GM18868 (cell line): ENCODE data around the gene ARMC2.

Experiments
- ATAC-seq: cut with Tn5 transposase; IDR thresholded peaks from one replicate; pipeline ENCODE4 v1.9.1; 2021; ENCODE audit warnings: mild to moderate bottlenecking, moderate library complexity; ENCODE audit not compliant: unreplicated experiment

Gene ARMC2

GRCh38 chr6:108982154-108983113 is 134.2 kb downstream of the ARMC2 start:
- ATAC-seq = no peak

- no peak for ATAC-seq
Observed at GRCh38 chr6:108983151-108983550, 134.9 kb downstream of the ARMC2 start.

DNA sequence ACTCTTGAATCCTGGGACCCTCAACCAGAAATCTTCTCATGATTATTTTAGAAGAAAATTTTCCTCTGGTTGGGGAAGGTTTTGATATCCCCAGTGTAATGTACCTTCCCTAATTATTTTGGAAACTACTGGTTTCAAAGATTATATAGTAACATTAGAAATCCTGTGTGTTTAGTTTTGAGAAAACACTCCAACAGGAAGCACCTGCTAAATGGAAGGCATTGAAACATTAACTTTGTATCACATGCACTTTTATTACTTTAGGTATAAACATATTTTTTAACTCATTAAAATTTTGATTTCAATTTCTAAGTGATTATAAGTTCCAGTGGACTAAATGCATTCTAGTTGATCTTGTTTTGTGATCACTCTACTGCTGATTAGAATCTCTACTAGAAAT is 137.1 kb downstream of the ARMC2 start:
- no peak for ATAC-seq

- ATAC-seq = no peak
Observed at GRCh38 chr6:108987156-108987555, 138.9 kb downstream of the ARMC2 start.

DNA sequence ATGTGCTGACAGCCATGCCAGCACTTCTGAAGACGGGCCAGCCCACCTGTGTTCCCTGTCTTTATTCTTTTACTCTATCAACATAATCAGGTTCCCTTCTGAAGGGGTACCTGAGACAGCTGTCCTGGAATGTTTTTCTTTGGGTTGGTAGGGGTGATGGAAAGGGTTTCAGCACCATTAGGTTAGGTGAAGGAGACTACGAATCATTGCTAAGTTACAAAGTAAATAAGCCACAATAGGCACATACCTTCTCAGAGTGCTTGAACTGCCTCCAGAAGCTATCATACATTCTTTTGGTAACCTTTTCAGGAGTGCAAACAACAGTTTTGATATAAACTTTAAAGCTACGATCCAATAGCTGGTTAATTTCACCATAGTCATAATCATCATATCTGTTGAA is 140.1 kb downstream of the ARMC2 start:
- ATAC-seq = no peak

DNA sequence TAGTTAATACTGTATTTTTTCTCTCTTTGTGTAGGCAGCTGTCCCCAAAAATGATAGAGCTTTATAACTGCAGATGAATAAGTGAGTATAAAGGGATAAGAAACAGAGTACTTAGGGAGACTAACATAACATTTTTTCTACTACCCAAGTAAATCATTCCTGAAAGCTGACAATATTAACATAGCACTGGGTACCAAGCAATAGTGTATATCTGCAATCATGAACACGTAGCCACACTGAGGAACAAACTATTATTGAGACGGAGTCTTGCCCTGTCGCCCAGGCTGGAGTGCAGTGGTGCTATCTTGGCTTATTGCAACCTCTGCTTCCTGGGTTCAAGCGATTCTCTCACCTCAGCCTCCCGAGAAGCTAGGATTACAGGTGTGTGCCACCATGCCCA is 140.5 kb downstream of the ARMC2 start:
- no peak for ATAC-seq

GRCh38 chr6:108989700-108990099 is 141.5 kb downstream of the ARMC2 start:
- ATAC-seq = no peak

GRCh38 chr6:108993876-108994275 is 145.7 kb downstream of the ARMC2 start:
- ATAC-seq = no peak

GRCh38 chr6:108995296-108995695 is 147.1 kb downstream of the ARMC2 start:
- ATAC-seq = no peak

- ATAC-seq = no peak
Observed at GRCh38 chr6:108996208-108996607, 148.0 kb downstream of the ARMC2 start.

DNA sequence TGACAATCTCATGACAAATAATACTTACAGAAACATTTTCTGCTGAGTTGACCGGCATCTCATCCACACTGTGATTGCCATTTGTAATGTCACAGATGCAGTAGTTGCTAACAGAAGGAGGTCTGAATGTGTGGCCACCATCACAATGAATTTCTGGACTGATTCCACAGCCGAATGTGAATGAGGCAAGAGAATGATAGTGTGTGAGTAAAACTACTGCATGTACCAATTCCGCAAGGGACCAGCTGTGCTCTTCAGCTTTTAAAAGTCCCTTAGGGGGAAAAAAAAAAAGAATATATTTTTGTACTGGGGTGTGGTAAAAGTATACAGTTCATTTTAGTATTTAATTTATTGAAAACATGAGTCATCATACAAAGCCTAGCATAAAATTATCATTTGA is 150.3 kb downstream of the ARMC2 start:
- ATAC-seq = no peak

DNA sequence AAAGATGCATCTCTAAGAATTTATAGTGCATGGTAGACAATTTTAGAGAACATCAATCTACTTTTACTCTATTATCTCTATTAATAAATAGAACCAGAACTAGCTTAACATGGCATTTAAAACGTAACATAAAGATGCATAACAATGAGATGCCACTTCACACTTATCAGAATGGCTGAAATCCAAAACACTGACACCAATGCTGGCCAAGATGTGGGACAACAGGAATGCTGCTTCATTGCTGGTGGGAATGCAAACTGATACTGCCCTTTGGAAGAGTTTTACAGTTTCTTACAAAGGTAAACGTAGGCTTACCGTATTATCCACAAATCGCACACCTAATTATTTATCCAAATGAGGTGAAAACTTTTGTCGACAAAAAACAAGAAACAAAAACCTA is 151.2 kb downstream of the ARMC2 start:
- no peak for ATAC-seq

DNA sequence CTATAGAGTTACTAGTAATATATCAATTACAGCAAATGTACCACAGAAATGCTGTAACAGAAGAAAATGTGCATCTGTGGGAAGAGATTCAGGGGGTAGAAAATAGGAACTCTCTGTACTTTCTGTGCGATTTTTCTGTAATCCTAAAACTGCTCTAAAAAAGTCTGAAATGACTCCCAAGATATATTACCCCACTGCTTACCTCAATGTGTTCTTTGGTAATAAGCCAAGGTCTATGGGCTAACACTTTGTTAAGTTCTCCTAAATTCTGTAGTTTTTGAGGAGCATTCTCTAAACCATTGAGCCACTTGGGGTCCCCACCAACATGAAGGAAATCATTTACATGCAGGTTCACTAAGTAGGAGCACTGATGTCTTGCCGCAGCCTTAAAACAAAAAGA is 152.1 kb downstream of the ARMC2 start:
- ATAC-seq = no peak

DNA sequence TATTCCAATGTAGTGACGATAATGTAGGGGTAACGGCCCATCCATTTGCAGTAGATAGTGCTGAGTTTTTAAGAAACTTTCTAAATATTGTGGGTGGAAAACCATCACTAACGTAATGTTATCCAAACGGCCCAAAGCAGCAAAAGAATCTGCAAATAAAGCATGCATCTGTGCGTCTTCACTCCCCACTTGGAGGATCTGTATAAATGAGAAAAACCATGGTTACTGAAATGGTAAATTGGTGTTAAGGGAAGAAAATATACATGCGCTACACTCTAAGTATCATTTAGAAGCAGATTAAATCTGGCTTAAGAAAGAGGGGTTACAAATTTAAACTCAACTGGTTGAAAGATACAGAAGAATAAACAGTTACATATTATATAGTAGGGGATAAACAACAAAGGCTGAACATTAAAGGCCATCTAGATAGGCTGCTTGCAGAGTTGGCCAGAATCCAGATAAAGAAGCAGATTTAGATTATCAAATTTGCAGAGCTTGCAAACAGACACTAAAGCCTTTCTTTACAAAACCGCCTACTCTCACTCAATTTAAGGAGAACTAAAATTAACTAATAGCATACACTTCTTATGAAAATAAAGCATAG is 153.2 kb downstream of the ARMC2 start:
- no peak for ATAC-seq

- no peak for ATAC-seq
Observed at GRCh38 chr6:109002051-109002697, 154.0 kb downstream of the ARMC2 start.

- ATAC-seq = no peak
Observed at GRCh38 chr6:109002882-109003281, 154.7 kb downstream of the ARMC2 start.

DNA sequence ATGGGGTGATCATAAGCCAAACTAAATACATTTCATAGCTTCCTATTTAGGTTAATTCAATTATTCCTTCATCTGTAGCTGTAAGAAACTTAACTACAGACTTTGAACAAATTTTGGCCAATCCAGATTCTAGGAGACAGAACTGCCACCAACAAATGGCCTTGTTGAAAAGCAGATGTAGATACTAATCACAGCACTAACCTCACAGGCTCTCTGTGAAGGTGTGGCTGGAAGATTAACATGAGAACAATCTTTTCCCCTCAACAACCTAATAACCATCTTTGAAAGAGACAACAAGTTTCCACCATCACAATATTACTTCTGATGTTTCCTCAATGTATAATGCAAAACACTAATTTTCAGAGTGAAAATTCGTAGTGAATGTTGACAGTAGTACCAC is 158.6 kb downstream of the ARMC2 start:
- no peak for ATAC-seq

DNA sequence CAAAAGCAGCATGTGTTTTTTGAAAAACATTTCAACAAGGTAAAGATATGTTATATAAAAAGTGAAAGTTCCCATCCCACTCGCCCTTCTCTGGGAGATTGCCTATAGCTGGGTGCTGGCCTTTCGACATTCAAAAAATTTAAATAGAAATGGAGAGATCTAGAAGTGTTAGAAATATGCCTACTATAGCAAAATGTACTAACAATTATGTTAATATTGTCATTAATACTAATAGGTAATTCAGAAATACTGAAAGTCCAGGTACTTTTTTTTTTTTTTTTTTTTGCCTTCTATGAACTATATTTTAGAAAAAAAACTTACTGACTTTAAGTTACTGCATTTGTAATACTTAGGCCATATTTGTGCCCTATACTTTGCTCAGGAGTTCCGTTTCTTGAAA is 159.3 kb downstream of the ARMC2 start:
- no peak for ATAC-seq

DNA sequence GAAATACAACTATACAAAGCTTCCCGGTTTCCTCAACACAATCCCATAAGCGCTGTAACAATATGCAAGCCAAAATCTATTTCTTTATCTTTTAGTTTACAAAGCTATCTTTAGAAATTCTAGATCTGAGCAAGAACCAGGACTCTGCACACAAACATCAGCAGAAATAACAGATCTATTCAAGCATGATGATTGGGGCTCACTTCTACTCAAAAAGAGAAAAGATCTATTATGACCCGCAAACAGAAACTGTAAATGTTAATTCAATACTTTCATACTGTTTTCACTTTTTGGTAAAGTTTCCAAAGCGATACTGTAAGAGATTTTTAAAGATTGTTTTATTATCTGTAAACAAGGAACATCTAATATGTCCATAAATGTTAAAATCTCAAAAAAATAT is 159.8 kb downstream of the ARMC2 start:
- ATAC-seq = peak; percentile 57

DNA sequence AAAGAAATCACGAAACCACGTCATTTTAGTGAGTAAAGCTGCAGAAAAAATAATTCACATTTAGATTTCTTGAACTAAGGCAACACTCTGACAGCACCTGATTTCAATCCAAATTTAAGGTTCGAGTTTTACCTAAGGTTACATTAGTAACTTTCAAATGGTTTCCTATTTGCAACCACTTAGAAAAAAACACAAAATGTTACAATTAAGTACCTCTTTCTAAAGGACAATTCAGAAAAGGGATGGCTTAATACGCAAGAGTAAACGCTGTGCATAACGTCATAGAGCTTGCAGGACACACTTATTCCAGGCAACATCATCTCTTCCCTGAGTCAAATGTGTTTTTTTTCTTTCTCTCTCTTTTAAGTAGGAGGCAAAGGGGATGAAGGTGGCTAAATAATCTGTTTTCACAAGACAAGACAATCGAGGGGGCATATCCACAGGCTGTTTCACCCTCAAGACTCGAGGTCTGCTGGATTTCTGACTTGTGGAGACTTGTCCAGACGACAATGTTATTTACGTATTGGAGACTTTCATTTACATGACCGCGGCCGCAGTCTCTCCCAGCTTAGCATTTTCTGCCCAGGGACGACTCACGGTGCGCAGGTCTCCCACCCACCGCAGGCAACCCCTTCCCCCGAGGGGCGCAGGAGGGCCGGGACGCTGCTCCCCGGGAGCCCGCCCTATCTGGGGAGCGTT is 160.5 kb downstream of the ARMC2 start:
- no peak for ATAC-seq

DNA sequence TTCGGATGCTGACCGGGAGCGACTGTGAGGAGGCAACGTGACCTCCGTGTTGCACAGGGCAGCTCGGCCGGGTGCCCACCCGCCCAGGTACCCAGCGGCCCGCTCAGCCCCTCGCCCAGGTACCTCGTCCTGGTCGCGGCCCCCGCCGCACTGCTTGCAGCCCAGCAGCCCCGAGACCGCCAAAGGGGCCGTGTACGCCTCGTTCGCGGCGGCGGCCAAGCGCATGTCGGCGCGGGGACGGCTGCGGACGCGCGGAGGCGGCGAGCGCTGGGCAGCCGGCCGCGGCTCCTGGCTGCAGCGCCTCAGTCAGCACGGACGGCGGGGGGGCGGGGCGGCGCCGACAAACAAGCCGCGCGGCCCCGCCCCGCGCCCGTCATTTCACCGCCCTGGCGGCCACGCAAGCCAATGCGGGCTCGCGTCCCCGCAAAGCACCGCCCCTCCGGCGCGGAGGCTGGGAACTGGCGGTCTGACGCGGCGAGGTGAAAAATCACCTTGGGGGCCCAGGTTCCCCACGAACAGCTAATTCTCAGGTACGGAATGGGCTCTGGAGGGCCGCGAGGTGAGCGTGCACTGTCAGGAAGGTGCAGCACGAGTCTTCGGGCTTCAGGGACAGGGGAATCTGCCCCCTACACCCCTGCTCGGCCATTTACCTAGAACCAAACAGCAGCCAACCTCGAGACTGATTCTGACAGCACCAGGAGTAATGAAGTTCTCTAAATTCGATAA is 161.2 kb downstream of the ARMC2 start:
- peak; percentile 91 for ATAC-seq
